ENCODE data around the gene PHACTR4.
"Not testable (repeated sequence)": the region's sequence is repeated elsewhere in the genome, so short reads cannot be mapped to it uniquely, and the experiment has no call there.

PHACTR4 gene

GRCh38 chr1:28516518-28516956 is 147.0 kb downstream of the PHACTR4 start:
- TF ChIP-seq CTCF (conservative IDR thresholded peaks at IDR 0.05), result no peak
- H3K27ac ChIP-seq, result peak overlapping the region; percentile 92

- peak overlapping the region; percentile 92 for H3K27ac ChIP-seq
- no peak for TF ChIP-seq CTCF (conservative IDR thresholded peaks at IDR 0.05)
Observed at GRCh38 chr1:28517649-28517999, 148.1 kb downstream of the PHACTR4 start.

- peak; percentile 96 for TF ChIP-seq CTCF (conservative IDR thresholded peaks at IDR 0.05)
- peak overlapping the region; percentile 92 for H3K27ac ChIP-seq
Observed at GRCh38 chr1:28518000-28518744, 148.6 kb downstream of the PHACTR4 start.

GRCh38 chr1:28518745-28519341 is 149.3 kb downstream of the PHACTR4 start:
- no peak for TF ChIP-seq CTCF (conservative IDR thresholded peaks at IDR 0.05)
- H3K27ac ChIP-seq, result peak overlapping the region; percentile 92

GRCh38 chr1:28519946-28520725 is 150.6 kb downstream of the PHACTR4 start:
- peak overlapping the region; percentile 92; the same call in 1 of the 2 replicates for H3K27ac ChIP-seq
- TF ChIP-seq CTCF (conservative IDR thresholded peaks at IDR 0.05), result no peak

GRCh38 chr1:28520796-28521195 is 151.3 kb downstream of the PHACTR4 start:
- not testable (repeated sequence) for H3K27ac ChIP-seq

- TF ChIP-seq CTCF (conservative IDR thresholded peaks at IDR 0.05), result no peak
- H3K27ac ChIP-seq, result no peak overlapping the region
Observed at GRCh38 chr1:28521502-28522164, 152.1 kb downstream of the PHACTR4 start.

GRCh38 chr1:28522537-28522936 is 153.0 kb downstream of the PHACTR4 start:
- not testable (repeated sequence) for H3K27ac ChIP-seq

GRCh38 chr1:28525002-28525642 is 155.6 kb downstream of the PHACTR4 start:
- not testable (repeated sequence) for H3K27ac ChIP-seq

Measured in VCaP (cell line).